M059J (cell line): ENCODE measurements around the gene DLK1. TPM values are rescaled to one million over a fixed set of nuclear protein-coding genes. Genes with fewer than 3 reads are reported as not detected.
A peak's percentile ranks its signal among the peaks of the same experiment; 100 is the strongest.

ENCODE experiments used
- DNase-seq: peaks from one replicate; pipeline ENCODE4 v3.0.0-alpha.2; 2012; ENCODE audit warnings: low read depth
- total RNA-seq: library from RNA; depleted of rRNA; stranded (reverse); fragments of >200 nt; shearing (Covaris generic); gene quantifications from 2 replicates; pipeline ENCODE4 v1.2.3, GENCODE V29; 2014

Gene DLK1
- total RNA-seq, 1 experiment from 2014 or later, result not detected

DNA sequence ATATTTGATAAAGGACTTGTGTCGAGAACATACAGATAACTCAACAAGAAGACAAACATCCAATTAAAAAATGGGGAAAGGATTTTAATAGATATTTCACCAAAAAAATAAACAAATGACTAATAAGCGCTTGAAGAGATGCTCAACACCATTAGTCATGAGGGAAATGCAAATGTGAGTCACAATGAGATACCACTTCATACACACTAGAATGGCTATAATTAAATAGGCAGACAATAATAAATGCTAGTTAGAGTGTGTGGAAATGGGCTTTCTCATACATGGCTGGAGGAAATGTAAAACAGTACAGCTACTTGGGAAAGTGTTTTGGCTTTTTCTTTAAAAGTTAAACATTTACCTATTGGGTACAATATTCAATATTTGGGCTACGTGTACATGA is 34.8 kb downstream of the DLK1 start:
- DNase-seq, result peak; percentile 90

DNA sequence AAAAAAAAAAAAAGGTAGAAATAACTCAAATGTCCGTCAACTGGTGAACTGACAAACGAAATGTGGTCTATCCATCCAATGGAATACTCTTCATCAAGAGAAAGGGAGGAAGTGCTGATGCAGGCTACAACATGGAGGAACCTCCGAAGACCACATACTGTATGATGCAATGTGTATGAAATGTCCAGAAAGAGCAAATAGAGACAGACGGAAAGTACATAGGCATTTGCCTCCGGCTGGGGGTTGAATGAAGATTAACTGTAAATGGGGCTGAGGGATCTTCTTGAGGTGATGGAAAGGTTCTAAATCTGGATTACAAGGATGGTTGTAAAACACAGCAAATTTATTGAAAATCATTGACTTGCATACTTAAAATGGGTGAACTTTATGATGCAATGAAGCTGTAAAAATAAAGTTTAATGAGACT is 35.4 kb downstream of the DLK1 start:
- peak; percentile 8 for DNase-seq

DNA sequence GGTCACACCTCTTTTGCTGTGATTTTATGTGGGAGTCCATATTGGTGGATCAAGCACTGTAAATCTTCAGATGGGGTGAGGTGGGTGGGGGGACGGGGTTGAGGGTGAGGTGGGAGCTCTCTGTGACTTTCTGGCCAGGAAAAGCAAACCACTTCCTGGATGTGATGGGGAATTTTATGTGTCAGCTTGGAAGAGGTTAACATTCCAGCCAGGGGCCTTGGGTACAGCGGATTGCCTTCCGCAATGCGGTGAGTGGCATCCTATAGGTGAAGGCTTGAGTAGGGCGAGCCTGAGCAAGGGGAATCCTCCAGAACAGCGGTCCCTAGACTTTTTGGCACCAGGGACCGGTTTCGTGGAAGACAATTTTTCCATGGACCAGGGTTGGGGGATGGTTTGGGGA is 36.2 kb downstream of the DLK1 start:
- DNase-seq, result peak; percentile 16

- DNase-seq, result no peak
These were observed 37.9 kb downstream of the DLK1 start for GRCh38 chr14:100764471-100765115.

- no peak for DNase-seq
These were observed 38.6 kb downstream of the DLK1 start for GRCh38 chr14:100765296-100765695.

GRCh38 chr14:100765991-100766390 is 39.3 kb downstream of the DLK1 start:
- no peak for DNase-seq

GRCh38 chr14:100767003-100767787 is 40.5 kb downstream of the DLK1 start:
- DNase-seq, result no peak

- DNase-seq, result no peak
These were observed 41.3 kb downstream of the DLK1 start for GRCh38 chr14:100767788-100768536.

GRCh38 chr14:100769035-100769939 is 42.6 kb downstream of the DLK1 start:
- DNase-seq, result no peak

GRCh38 chr14:100770046-100770445 is 43.4 kb downstream of the DLK1 start:
- no peak for DNase-seq

DNA sequence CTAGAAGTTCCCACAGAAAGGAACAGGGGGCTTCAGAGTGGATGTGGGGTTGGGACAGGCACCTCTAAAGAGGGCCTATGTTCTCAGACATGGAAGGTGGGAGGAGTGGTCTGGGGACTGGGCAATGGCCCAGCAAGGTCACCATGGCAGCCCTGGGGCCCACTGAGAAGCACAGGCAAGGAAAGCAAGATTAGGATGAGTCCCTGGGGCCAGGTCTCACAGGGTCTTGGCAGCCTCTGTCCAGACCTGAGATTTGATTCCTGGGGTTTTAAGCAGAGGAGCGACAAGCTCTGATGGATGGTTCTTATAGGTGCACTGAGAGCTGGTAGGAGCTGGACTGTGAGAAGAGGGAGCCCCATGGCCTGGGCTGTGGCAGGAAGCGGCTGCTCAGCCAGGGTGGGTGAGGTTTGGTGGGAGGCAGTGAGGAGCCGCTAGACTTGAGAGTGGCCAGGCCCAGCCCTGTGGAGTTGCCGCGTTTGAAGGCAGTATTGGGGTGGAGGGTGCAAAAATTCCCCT is 44.0 kb downstream of the DLK1 start:
- DNase-seq, result no peak

- no peak for DNase-seq
These were observed 44.6 kb downstream of the DLK1 start for GRCh38 chr14:100771121-100771800.

- no peak for DNase-seq
These were observed 46.0 kb downstream of the DLK1 start for GRCh38 chr14:100772607-100773165.

- DNase-seq, result no peak
These were observed 46.9 kb downstream of the DLK1 start for GRCh38 chr14:100773331-100774163.

DNA sequence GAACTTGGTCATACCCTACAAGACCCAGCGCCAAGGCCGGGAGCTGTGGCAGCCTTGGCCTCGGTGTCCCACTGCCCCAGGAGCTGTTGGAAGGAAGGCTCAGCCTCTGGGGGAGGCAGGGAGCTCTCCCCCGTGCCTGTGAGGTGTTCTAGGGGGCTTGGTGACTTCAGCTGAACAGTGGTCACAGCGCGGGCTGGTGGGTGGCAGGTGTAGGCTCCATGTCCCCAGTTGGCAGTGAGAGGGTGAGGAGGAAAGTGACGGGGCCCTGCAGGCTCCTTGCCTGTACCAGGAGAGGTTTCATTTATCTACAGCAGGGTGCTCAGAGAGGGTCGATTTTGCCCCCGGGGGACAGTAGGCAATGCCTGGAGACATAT is 47.5 kb downstream of the DLK1 start:
- no peak for DNase-seq

GRCh38 chr14:100775351-100775830 is 48.7 kb downstream of the DLK1 start:
- no peak for DNase-seq

GRCh38 chr14:100775831-100776591 is 49.3 kb downstream of the DLK1 start:
- DNase-seq, result no peak

GRCh38 chr14:100776681-100777365 is 50.1 kb downstream of the DLK1 start:
- DNase-seq, result no peak
